A673 (cell line): ENCODE data around the gene RAPGEF3. TPM values are rescaled to one million over a fixed set of nuclear protein-coding genes. Genes with fewer than 3 reads are reported as not detected.

ENCODE experiments used
- BruUV-seq: library from RNA; stranded (reverse); fragments of 400-500 nt; replicated peaks from 2 replicates; lab custom pipeline; 2021; lab: Mats Ljungman, UMichigan
- CTCF ChIA-PET: fragments of 300-600 bp; sonication (Branson Sonifier 250); formaldehyde crosslinking; loops from one replicate; lab custom pipeline; 2022; ENCODE audit warnings: antibody characterized with exemption; lab: Charles Lee
- POLR2A ChIA-PET: fragments of 300-600 bp; sonication (Branson Sonifier 250); formaldehyde crosslinking; loops from one replicate; lab custom pipeline; 2022; ENCODE audit warnings: antibody characterized with exemption; ENCODE audit not compliant: low non-redundant PET; lab: Charles Lee
- DNase-seq: peaks from one replicate; pipeline ENCODE4 v3.0.0-alpha.2; 2015; ENCODE audit warnings: low spot score
- H3K27ac ChIP-seq: fragments of 200-600 bp; sonication (generic); 2 replicates; pipeline ENCODE4 v1.5.1; 2016; ENCODE audit warnings: mixed run types, low read depth, mild to moderate bottlenecking, mixed read lengths, antibody characterized with exemption, low read length; ENCODE audit not compliant: poor library complexity, severe bottlenecking
- H3K27me3 ChIP-seq: fragments of 200-600 bp; sonication (generic); replicated peaks from 2 replicates; pipeline ENCODE4 v1.6.1; 2017; ENCODE audit warnings: mixed run types, low read depth, mild to moderate bottlenecking, mixed read lengths, antibody characterized with exemption, low read length; ENCODE audit not compliant: insufficient read depth, poor library complexity
- H3K36me3 ChIP-seq: fragments of 200-600 bp; sonication (generic); 2 replicates; pipeline ENCODE4 v1.6.1; 2016; ENCODE audit warnings: mixed run types, mild to moderate bottlenecking, mixed read lengths, antibody characterized with exemption, low read length; ENCODE audit not compliant: insufficient read depth, poor library complexity, severe bottlenecking
- H3K4me1 ChIP-seq: fragments of 200-600 bp; sonication (generic); 2 replicates; pipeline ENCODE4 v1.6.1; 2017; ENCODE audit warnings: mixed run types, mild to moderate bottlenecking, mixed read lengths, antibody characterized with exemption, low read length; ENCODE audit not compliant: insufficient read depth, poor library complexity, severe bottlenecking
- H3K4me3 ChIP-seq: fragments of 200-600 bp; sonication (generic); 2 replicates; pipeline ENCODE4 v1.5.1; 2016; ENCODE audit warnings: low read depth, mixed run types, mild to moderate bottlenecking, mixed read lengths, low read length; ENCODE audit not compliant: poor library complexity, severe bottlenecking
- H3K9me3 ChIP-seq: fragments of 200-600 bp; sonication (generic); 2 replicates; pipeline ENCODE4 v1.6.1; 2016; ENCODE audit warnings: mixed run types, low read depth, mild to moderate bottlenecking, mixed read lengths, antibody characterized with exemption, low read length; ENCODE audit not compliant: poor library complexity, severe bottlenecking
- EZH2 ChIP-seq: fragments of 200-600 bp; sonication (generic); IDR thresholded peaks from 2 replicates; pipeline ENCODE4 v1.6.1; 2017; ENCODE audit warnings: borderline replicate concordance, low read depth, mild to moderate bottlenecking, mixed read lengths, antibody characterized with exemption, low read length; ENCODE audit not compliant: poor library complexity, severe bottlenecking
- intact Hi-C: fragments of 100-400 bp; cut with micrococcal nuclease; formaldehyde crosslinking; loops from one replicate; pipeline ENCODE4 v1.10.0; 2022; ENCODE audit not compliant: unreplicated experiment
- total RNA-seq: library from RNA; stranded (reverse); gene quantifications from 2 replicates; pipeline ENCODE4 v1.2.3, GENCODE V29; 2021
- TF ChIP-seq, protein P1 (sequence below): fragments of 300-800, 200-600 bp; sonication (generic); conservative IDR thresholded peaks from 2 replicates; pipeline ENCODE4 v1.5.1; 2017; ENCODE audit warnings: low read depth, mild to moderate bottlenecking, antibody characterized with exemption, low read length, moderate library complexity, mixed read lengths

The RAPGEF3 gene
- total RNA-seq, 1 experiment from 2014 or later = 4.3 TPM

DNA sequence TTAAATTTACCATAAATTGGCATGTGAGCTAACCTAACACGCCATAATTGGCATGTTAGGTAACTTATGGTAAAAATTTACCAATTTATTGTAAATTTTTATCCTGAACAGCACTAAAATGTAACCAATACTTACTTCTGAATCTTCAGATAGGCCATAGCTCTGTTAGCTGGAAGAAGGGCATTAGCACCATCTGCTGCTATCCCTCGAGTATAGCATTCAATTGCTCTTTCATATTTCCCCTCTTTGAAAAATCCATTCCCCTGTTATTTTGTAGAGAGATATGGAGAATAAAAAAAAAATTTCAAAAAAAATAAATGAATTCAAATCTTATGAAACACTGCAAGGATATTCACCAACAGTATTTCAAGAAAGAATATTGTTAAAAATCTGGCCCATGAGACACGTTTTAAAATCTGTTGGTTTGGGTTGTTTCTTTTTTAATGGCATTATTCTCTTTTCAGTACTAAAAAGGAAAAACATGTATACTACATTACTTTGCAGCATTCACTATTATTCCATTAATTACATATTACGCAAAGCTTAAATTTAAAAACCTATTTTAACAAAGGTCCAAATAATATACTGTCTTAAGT lies 71.9 kb downstream of the RAPGEF3 start:
- Histone ChIP-seq H3K4me3 (no peak overlapping the region), H3K9me3 (no peaks in the 10 kb centered on the region), H3K27ac (no peak overlapping the region), H3K4me1 (no peaks in the 10 kb centered on the region), H3K27me3 (no peaks in the 10 kb centered on the region), H3K36me3 (peaks cover 34% of the 10 kb centered on the region)
- TF ChIP-seq, protein P1, sequence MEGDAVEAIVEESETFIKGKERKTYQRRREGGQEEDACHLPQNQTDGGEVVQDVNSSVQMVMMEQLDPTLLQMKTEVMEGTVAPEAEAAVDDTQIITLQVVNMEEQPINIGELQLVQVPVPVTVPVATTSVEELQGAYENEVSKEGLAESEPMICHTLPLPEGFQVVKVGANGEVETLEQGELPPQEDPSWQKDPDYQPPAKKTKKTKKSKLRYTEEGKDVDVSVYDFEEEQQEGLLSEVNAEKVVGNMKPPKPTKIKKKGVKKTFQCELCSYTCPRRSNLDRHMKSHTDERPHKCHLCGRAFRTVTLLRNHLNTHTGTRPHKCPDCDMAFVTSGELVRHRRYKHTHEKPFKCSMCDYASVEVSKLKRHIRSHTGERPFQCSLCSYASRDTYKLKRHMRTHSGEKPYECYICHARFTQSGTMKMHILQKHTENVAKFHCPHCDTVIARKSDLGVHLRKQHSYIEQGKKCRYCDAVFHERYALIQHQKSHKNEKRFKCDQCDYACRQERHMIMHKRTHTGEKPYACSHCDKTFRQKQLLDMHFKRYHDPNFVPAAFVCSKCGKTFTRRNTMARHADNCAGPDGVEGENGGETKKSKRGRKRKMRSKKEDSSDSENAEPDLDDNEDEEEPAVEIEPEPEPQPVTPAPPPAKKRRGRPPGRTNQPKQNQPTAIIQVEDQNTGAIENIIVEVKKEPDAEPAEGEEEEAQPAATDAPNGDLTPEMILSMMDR = peak; percentile 76
- TF ChIP-seq EZH2 = no peak
- CTCF ChIA-PET = interaction anchor here (0.6 to 1.6 kb wide), 4 partner anchors 19 to 140 kb away, joined by 3 to 10 read pairs (median 3); no protein-coding TSS in a partner anchor
- DNase-seq = peak; percentile 52
- intact Hi-C loops = loop anchor here (5.0 kb wide), 2 partner anchors 34 to 654 kb away; no protein-coding TSS in a partner anchor
- BruUV-seq = no TSS peak
- POLR2A ChIA-PET = interaction anchor here (0.6 kb wide), 1 partner anchor 152 kb away, joined by 4 read pairs; no protein-coding TSS in a partner anchor

Other genes starting within 250 kb of the RAPGEF3 start
- gene RPAP3, start 52.9 kb downstream of the RAPGEF3 start, total RNA-seq = 70.5 and 81.1 TPM in 2 replicates
- gene ENDOU, start 33.4 kb downstream of the RAPGEF3 start, total RNA-seq = 0.35 and 0.58 TPM in 2 replicates
- 39.3 and 39.8 TPM in 2 replicates for gene SLC48A1, start 14.4 kb upstream of the RAPGEF3 start, total RNA-seq
- gene HDAC7, start 61.0 kb upstream of the RAPGEF3 start, total RNA-seq = 58.9 and 63.0 TPM in 2 replicates
- 0.43 and 0.76 TPM in 2 replicates for gene VDR, start 146.1 kb upstream of the RAPGEF3 start, total RNA-seq
- 166 and 182 TPM in 2 replicates for gene TMEM106C, start 204.7 kb upstream of the RAPGEF3 start, total RNA-seq
- gene COL2A1, start 245.6 kb upstream of the RAPGEF3 start, total RNA-seq = 0.85 and 1.3 TPM in 2 replicates